K562 (cell line): ENCODE results near the gene NR1H2. TPM values are rescaled to one million over a fixed set of nuclear protein-coding genes. Genes with fewer than 3 reads are reported as not detected.
A peak's percentile ranks its signal among the peaks of the same experiment; 100 is the strongest.

Experiments used
- ADNP ChIP-seq: fragments of 200-800 bp; sonication (Bioruptor generic); IDR thresholded peaks from 2 replicates; pipeline ENCODE4 v1.6.1; 2016; ENCODE audit warnings: missing genetic modification characterization, missing compliant biosample characterization
- GABPA ChIP-seq: fragments of 200-800 bp; sonication (Bioruptor generic); conservative IDR thresholded peaks from 2 replicates; pipeline ENCODE4 v1.6.1; 2016; ENCODE audit warnings: low read depth, missing genetic modification characterization, missing compliant biosample characterization
- GMEB1 ChIP-seq: fragments of 250-450 bp; sonication (Bioruptor Pico); IDR thresholded peaks from 2 replicates; pipeline ENCODE4 v1.4.0; 2020; ENCODE audit warnings: mild to moderate bottlenecking
- JUN ChIP-seq, 2 experiments: sonication (generic) in 1 of 2; formaldehyde crosslinking in 1 of 2; IDR thresholded peaks; 2 replicates each; pipeline versions ENCODE4 v1.6.1 to v1.8.0; 2012 to 2022; ENCODE audit warnings: borderline replicate concordance in 2 of 2, mild to moderate bottlenecking in 2 of 2, improper control_type of control experiment in 1 of 2, low read depth in 1 of 2, low read length in 1 of 2, missing genetic modification reagents in 1 of 2
- KLF16 ChIP-seq: IDR thresholded peaks from 2 replicates; pipeline ENCODE4 v1.6.1; 2016; ENCODE audit warnings: antibody characterized with exemption
- MYNN ChIP-seq, 2 experiments: sonication (generic); formaldehyde crosslinking in 1 of 2; IDR thresholded peaks; 2 replicates each; pipeline versions ENCODE4 v1.5.0 to v1.6.1; 2016 to 2020; ENCODE audit warnings: antibody characterized with exemption in 1 of 2, missing genetic modification reagents in 1 of 2
- NR2C1 ChIP-seq, 2 experiments: fragments of 450-650 bp; IDR thresholded peaks; 2 replicates each; pipeline ENCODE4 v1.6.1; 2017; ENCODE audit warnings: mild to moderate bottlenecking in 2 of 2, antibody characterized with exemption in 1 of 2, inconsistent platforms in 1 of 2, missing compliant biosample characterization in 1 of 2, missing genetic modification characterization in 1 of 2
- SFPQ ChIP-seq: fragments of 200-400 bp; formaldehyde crosslinking; IDR thresholded peaks from 2 replicates; pipeline ENCODE4 v1.6.1; 2017; ENCODE audit warnings: mild to moderate bottlenecking, low read depth, low read length, moderate library complexity
- SIX5 ChIP-seq, 2 experiments: IDR thresholded peaks; 2 replicates each; pipeline ENCODE4 v1.6.1; 2011; ENCODE audit warnings: low read length in 2 of 2, borderline replicate concordance in 1 of 2, low read depth in 1 of 2, mild to moderate bottlenecking in 1 of 2, moderate library complexity in 1 of 2; ENCODE audit not compliant: insufficient read depth in 1 of 2
- SNIP1 ChIP-seq: fragments of 450-650 bp; IDR thresholded peaks from 2 replicates; pipeline ENCODE4 v1.7.1; 2017; ENCODE audit warnings: low read depth, mild to moderate bottlenecking
- THRA ChIP-seq: fragments of 450-650 bp; IDR thresholded peaks from 2 replicates; pipeline ENCODE4 v1.6.1; 2017; ENCODE audit warnings: mild to moderate bottlenecking, moderate library complexity
- UBTF ChIP-seq, 2 experiments: IDR thresholded peaks; 2 replicates each; pipeline ENCODE4 v1.6.1; 2012; ENCODE audit warnings: improper control_type of control experiment in 2 of 2, low read depth in 2 of 2, low read length in 2 of 2, borderline replicate concordance in 1 of 2
- ZBTB34 ChIP-seq: fragments of 250-450 bp; sonication (Bioruptor Pico); IDR thresholded peaks from 2 replicates; pipeline ENCODE4 v1.8.0; 2021; ENCODE audit warnings: mild to moderate bottlenecking, moderate library complexity
- ZKSCAN1 ChIP-seq: fragments of 150-350 bp; IDR thresholded peaks from 2 replicates; pipeline ENCODE4 v1.6.1; 2016; ENCODE audit warnings: low read depth, low read length
- ZNF143 ChIP-seq: sonication (generic); formaldehyde crosslinking; IDR thresholded peaks from 2 replicates; pipeline ENCODE4 v1.9.0; 2022; ENCODE audit warnings: mild to moderate bottlenecking, missing genetic modification reagents
- ZNF282 ChIP-seq: sonication (generic); formaldehyde crosslinking; IDR thresholded peaks from 2 replicates; pipeline ENCODE4 v1.8.1; 2023; ENCODE audit warnings: missing genetic modification reagents
- ZNF347 ChIP-seq: fragments of 450-650 bp; formaldehyde crosslinking; IDR thresholded peaks from 2 replicates; pipeline ENCODE4 v1.4.0; 2020; ENCODE audit warnings: low read depth, mild to moderate bottlenecking, moderate library complexity
- polyA plus RNA-seq, 8 experiments: library from polyadenylated mRNA; depleted of rRNA in 4 of 8; stranded (reverse) in 5 of 8; unstranded in 3 of 8; fragments of >200 nt; fragmentation: Nextera tagmentation in 2 of 8; fragmentation: Illumina TruSeq in 1 of 8; extraction: Ambion mirVana in 2 of 8; extraction: Trizol in 1 of 8; gene quantifications; 2 replicates each; pipeline versions ENCODE4 v1.2.1 to v1.2.3, GENCODE V29; 2011 to 2014; ENCODE audit warnings: inconsistent platforms in 1 of 8, missing spikeins in 1 of 8
- total RNA-seq, 7 experiments: library from RNA; depleted of rRNA in 6 of 7; stranded (reverse); fragments of >200 nt in 6 of 7; fragmentation: Illumina TruSeq in 2 of 7; extraction: Trizol in 2 of 7; gene quantifications; 2 replicates each; pipeline versions ENCODE4 v1.2.1 to v1.2.3, GENCODE V29; 2011 to 2021; ENCODE audit warnings: low replicate concordance in 1 of 7

The NR1H2 gene
- total and polyA plus RNA-seq, 9 of the 15 experiments (the other 6 are each of a cell fraction or from before 2014, with no cell fraction given) = 0.11 to 73.8 (median 24.0) TPM

- TF ChIP-seq THRA (no peak), SNIP1 (no peak), SIX5 (IDR thresholded peaks at IDR 0.05; ENCODE audit: borderline replicate concordance in 1 of 2, insufficient read depth in 1 of 2, low read depth in 1 of 2, low read length in 2 of 2) (no peak), MYNN (IDR thresholded peaks at IDR 0.05) (no peak), MYNN (CRISPR knock-in tag; IDR thresholded peaks at IDR 0.05) (no peak), SFPQ (no peak), JUN (IDR thresholded peaks at IDR 0.05; ENCODE audit: borderline replicate concordance, low read depth, low read length) (peak; percentile 47; the same call in 1 of the 2 replicates), JUN (CRISPR knock-in tag; IDR thresholded peaks at IDR 0.05; ENCODE audit: borderline replicate concordance) (no peak), KLF16 (no peak), UBTF (IDR thresholded peaks at IDR 0.05; ENCODE audit: borderline replicate concordance in 1 of 2, low read depth in 2 of 2, low read length in 2 of 2) (no peak), GMEB1 (no peak), ZBTB34 (CRISPR knock-in tag) (no peak), ZNF282 (no peak), NR2C1 (IDR thresholded peaks at IDR 0.05) (no peak), NR2C1 (tag; IDR thresholded peaks at IDR 0.05) (no peak), ADNP (tag) (no peak), ZNF347 (CRISPR knock-in tag) (no peak), ZNF143 (CRISPR knock-in tag) (no peak), ZKSCAN1 (no peak), GABPA (tag) (no peak)
These were observed 13.4 kb upstream of the NR1H2 start (continued) for GRCh38 chr19:50362656-50363424.
